HUES6 (cell line): ENCODE results near the gene CCDC174.

ENCODE experiments used
- H3K27ac ChIP-seq: 2 replicates; pipeline ENCODE4 v1.7.0; 2013; ENCODE audit warnings: low read depth, mild to moderate bottlenecking, low read length, inconsistent platforms
- H3K27me3 ChIP-seq: 2 replicates; pipeline ENCODE4 v1.6.1; 2013; ENCODE audit warnings: low read length; ENCODE audit not compliant: control insufficient read depth, insufficient read depth
- H3K36me3 ChIP-seq: 2 replicates; pipeline ENCODE4 v1.6.1; 2013; ENCODE audit warnings: low read length; ENCODE audit not compliant: control insufficient read depth, insufficient read depth
- H3K4me1 ChIP-seq: 2 replicates; pipeline ENCODE4 v1.6.1; 2013; ENCODE audit warnings: low read length; ENCODE audit not compliant: control insufficient read depth, insufficient read depth
- H3K4me3 ChIP-seq: 2 replicates; pipeline ENCODE4 v1.5.1; 2013; ENCODE audit warnings: low read depth, low read length
- H3K9ac ChIP-seq: one replicate; pipeline ENCODE4 v1.6.1; 2013; ENCODE audit warnings: mild to moderate bottlenecking, low read length
- H3K9me3 ChIP-seq: 2 replicates; pipeline ENCODE4 v1.6.1; 2013; ENCODE audit warnings: low read depth, low read length; ENCODE audit not compliant: control insufficient read depth, insufficient read depth

Gene CCDC174

DNA sequence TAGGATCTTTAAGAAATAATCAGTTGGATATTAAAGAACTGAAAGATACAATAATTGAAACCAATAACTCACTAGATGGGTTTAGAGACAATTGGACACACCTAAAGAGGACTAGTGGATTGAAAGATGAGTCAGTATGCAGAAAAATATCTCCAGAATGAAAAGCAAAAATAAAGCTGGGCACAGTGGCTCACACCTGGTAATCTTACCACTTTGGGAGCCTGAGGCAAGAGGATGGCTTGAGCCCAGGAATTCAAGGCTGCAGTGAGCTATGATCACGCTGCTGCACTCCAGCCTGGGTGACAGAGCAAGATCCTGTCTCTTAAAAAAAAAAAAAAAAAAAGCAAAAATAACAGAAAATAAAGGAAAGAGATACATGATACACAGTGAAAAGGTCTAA, 37.4 kb upstream of the CCDC174 start:
- no peak overlapping the region for H3K4me3 ChIP-seq
- no peaks in the 10 kb centered on the region for H3K27me3 ChIP-seq
- H3K9ac ChIP-seq, result no peak overlapping the region
- peaks cover 8% of the 10 kb centered on the region; the same call in 1 of the 2 replicates for H3K4me1 ChIP-seq
- H3K27ac ChIP-seq, result no peak overlapping the region
- H3K36me3 ChIP-seq, result no peaks in the 10 kb centered on the region
- no peaks in the 10 kb centered on the region for H3K9me3 ChIP-seq

DNA sequence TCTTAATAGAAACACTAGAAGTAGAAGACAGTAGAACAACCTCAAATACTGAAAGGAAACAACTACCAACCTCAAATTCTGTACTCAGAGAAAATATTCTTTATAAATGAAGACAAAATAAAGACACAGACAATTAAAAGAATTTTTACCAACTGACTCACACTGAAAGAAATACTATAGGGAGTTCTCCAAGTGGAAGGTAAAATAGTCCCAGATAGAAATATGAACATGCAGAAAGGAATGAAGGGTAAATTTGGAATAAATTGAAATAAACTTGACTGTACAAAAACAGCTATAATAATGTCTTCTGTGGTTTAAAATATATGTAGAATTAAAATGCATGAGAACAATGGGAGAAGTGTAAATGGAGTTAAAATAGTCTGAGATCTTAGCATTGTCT, 36.7 kb upstream of the CCDC174 start:
- Histone ChIP-seq H3K9me3 (no peaks in the 10 kb centered on the region), H3K27ac (no peak overlapping the region), H3K4me3 (no peak overlapping the region), H3K4me1 (peaks cover 8% of the 10 kb centered on the region; the same call in 1 of the 2 replicates), H3K36me3 (no peaks in the 10 kb centered on the region), H3K27me3 (no peaks in the 10 kb centered on the region), H3K9ac (no peak overlapping the region)

DNA sequence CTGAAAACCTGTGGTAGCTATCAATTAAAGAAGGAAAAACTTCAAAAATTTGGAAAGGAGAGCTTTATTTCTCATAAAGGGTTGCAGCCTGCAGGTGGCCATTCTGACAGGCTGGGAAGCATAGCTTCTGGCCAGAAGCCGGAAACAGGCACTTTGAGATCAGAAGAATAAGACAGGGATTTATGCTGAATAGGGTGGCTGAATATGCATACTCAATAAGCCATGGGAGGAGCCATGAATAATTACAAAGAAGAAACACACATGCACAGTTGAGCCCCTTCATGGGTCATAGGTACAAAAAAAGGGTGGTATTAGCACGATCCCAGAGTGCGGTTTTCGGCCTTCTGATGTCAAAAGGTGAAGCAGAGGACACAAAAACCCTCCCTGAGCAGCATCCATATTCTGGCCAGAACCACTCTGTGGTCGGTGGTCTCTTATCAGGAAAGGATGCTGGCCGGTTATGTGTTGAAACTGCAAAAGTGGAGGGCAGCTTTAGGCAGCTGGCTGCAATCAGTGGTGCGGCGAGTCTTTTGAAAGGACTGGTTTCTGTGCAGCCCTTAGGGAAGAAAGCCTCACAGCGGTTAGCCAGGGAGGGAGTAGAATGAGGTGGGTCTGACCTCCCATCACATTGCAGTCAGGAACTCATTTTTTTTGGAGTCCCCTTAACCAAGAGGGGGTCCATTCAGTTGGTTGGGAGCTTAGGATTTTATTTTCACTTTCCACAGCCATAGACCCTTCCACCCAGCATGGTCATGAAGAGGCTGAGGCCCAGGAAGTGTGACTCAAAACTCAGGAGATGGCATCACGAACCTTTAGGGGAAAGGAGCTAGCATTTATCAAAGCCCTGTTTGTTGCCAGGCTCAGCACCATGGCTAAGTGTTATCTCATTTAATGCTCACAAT, 34.7 kb upstream of the CCDC174 start:
- no peak overlapping the region for H3K4me3 ChIP-seq
- peaks cover 13% of the 10 kb centered on the region; the same call in 1 of the 2 replicates for H3K4me1 ChIP-seq
- no peaks in the 10 kb centered on the region for H3K27me3 ChIP-seq
- no peaks in the 10 kb centered on the region for H3K9me3 ChIP-seq
- no peak overlapping the region for H3K27ac ChIP-seq
- H3K9ac ChIP-seq, result no peak overlapping the region
- H3K36me3 ChIP-seq, result no peaks in the 10 kb centered on the region

DNA sequence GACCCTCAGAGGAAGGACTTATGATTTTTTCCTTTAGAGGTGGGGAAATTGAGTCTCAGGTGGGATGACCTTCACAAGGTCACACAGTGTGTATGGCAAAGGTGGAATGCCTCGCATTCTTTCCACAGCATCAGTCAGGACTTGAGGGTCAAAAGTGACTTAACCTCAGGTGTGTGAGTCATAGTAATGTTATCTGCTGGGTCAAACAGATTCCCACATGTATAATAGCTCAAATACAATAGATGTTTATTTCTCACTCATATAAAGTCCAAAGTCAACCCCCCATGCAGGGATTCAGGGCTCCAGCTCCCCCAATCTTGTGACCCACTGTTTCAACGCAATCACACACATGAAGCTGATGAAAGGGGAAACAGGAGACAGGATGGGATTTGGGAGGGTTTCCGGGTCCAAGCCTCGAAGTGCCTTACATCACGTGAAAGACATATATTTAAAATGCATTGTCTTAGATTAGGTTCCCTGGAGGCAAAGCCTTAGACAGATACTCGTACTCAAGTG, 34.0 kb upstream of the CCDC174 start:
- Histone ChIP-seq H3K27ac (no peak overlapping the region), H3K9ac (no peak overlapping the region), H3K36me3 (no peaks in the 10 kb centered on the region), H3K4me3 (no peak overlapping the region), H3K27me3 (no peaks in the 10 kb centered on the region), H3K4me1 (peaks cover 13% of the 10 kb centered on the region; the same call in 1 of the 2 replicates), H3K9me3 (no peaks in the 10 kb centered on the region)

DNA sequence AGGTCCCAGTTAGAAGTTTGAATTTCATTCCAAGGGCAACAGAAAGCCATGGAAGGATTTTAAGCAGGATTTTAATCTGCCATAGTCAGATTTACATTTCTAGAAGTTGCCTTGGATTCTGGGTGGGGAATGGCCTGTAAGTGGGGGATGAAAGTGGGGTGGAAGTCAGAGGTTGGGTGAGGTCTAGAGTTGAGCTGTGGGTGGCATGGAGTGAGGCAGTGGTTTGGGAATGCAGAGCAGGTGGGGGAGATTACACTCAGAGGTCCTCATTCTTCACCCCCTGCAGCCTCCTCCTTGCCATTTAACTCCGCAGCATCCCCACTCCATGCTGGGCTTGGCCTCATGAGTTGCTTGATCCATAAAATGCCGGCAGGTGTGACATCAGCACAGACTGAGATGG, 32.0 kb upstream of the CCDC174 start:
- no peak overlapping the region for H3K4me3 ChIP-seq
- no peaks in the 10 kb centered on the region for H3K27me3 ChIP-seq
- no peak overlapping the region for H3K27ac ChIP-seq
- H3K9ac ChIP-seq, result no peak overlapping the region
- no peaks in the 10 kb centered on the region for H3K36me3 ChIP-seq
- no peaks in the 10 kb centered on the region for H3K9me3 ChIP-seq
- peaks cover 13% of the 10 kb centered on the region; the same call in 1 of the 2 replicates for H3K4me1 ChIP-seq

DNA sequence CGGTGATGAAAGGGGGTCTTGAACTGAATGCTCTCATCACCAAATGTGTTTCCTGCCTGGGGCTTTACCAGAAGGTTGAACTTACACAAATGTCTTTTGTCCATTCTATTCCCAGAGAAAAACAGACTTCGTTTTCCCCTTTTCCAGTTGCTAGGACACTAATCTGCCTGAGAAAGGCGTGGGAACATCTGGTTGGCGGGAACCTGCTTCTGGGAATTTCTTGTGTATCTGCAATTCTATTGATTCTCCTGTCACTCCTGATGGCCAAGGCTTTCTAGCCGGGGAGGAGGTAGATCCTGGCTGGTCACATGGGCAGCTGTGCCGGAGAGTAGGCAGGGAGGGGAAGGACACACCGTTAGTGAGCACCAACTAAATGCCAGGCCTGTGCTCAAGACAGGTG, 31.1 kb upstream of the CCDC174 start:
- Histone ChIP-seq H3K27ac (no peak overlapping the region), H3K27me3 (no peaks in the 10 kb centered on the region), H3K9ac (no peak overlapping the region), H3K9me3 (no peaks in the 10 kb centered on the region), H3K4me1 (peaks cover 13% of the 10 kb centered on the region; the same call in 1 of the 2 replicates), H3K36me3 (no peaks in the 10 kb centered on the region), H3K4me3 (no peak overlapping the region)

DNA sequence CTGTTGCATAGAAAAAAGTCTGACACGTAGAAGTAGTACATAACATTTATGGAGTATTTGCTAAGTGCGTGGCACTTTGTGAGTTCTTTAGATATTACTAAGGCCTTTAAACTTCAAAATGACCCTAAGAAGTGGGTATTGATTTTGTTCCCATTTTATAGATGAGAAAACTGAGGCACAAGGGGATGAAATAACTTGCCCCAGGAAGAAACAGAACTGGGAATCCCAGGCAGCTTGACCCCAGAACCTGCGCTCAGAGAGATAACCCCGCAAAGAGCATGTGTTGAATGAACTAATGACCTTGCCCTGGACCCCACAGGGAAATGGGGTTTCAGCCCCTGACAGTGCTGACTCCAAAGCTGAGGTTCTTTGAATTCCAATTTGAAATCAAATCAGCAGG, 30.5 kb upstream of the CCDC174 start:
- H3K4me3 ChIP-seq, result no peak overlapping the region
- no peak overlapping the region for H3K9ac ChIP-seq
- H3K27me3 ChIP-seq, result no peaks in the 10 kb centered on the region
- H3K36me3 ChIP-seq, result no peaks in the 10 kb centered on the region
- peaks cover 13% of the 10 kb centered on the region; the same call in 1 of the 2 replicates for H3K4me1 ChIP-seq
- H3K27ac ChIP-seq, result no peak overlapping the region
- H3K9me3 ChIP-seq, result no peaks in the 10 kb centered on the region

DNA sequence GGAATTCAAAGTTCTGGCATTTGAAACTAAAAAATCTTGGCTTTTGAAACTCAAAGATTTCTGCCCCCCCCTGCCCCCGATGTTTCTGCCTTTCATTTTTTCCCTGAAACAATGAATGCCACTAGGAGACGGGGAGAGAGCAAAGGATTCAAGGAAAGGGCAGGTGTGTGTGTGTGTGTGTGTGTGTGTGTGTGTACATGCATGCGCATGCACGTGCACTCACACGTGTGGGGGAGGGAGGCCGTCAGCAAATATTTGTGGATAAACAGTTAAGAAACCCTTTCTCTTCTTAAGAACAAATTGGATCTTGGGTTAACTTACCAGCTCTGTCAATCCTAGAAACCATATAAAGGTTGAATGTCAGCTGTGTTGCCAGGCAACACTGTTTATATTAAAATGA, 29.2 kb upstream of the CCDC174 start:
- Histone ChIP-seq H3K36me3 (no peaks in the 10 kb centered on the region), H3K4me3 (no peak overlapping the region), H3K9ac (no peak overlapping the region), H3K4me1 (peaks cover 9% of the 10 kb centered on the region; the same call in 1 of the 2 replicates), H3K9me3 (no peaks in the 10 kb centered on the region), H3K27me3 (no peaks in the 10 kb centered on the region), H3K27ac (no peak overlapping the region)

DNA sequence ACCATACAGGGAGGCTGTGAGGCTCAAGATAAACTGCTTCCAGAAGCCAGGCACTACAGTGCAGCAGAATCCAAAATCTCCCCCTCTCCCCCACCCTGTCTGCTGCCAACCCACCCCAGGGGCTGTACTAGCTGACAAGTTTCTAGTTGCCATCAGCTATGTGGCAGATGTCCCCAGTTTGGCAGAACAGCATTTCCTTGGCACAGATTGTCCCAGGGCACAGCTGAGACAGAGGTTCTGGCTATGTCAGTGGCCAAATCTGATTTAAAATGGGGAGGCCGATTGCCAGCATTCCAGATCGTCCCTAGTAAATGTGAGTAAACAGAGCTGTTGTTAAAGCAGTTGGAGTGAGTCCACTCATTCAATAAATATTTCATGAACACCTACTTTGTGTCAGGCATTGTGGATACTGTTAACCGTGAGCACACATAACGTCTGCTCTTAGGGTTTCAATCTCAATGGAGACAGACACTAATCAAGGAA, 28.0 kb upstream of the CCDC174 start:
- peaks cover 8% of the 10 kb centered on the region; the same call in 1 of the 2 replicates for H3K9me3 ChIP-seq
- H3K27me3 ChIP-seq, result no peaks in the 10 kb centered on the region
- H3K4me3 ChIP-seq, result no peak overlapping the region
- H3K36me3 ChIP-seq, result no peaks in the 10 kb centered on the region
- H3K4me1 ChIP-seq, result peaks cover 9% of the 10 kb centered on the region; the same call in 1 of the 2 replicates
- no peak overlapping the region for H3K9ac ChIP-seq
- H3K27ac ChIP-seq, result no peak overlapping the region

DNA sequence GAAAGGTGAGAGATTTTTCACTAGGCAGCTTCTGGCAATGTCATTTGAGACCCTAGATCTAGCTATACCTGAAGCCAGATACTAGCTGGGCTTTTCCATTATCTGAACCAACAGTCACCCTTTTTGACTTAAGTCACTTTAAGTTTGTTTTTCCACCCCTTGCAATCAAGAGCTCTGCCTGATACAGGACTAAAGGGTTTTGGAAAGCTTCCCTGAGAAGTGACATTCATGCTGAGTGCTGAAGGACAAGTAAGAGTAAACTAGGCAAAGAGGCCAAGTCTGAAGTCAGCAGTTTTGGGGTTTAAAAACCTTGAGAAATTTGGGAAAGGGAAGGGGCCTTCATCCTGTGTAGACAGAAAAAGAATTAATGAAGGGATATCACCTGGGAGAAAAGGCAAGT, 27.1 kb upstream of the CCDC174 start:
- peaks cover 9% of the 10 kb centered on the region; the same call in 1 of the 2 replicates for H3K4me1 ChIP-seq
- no peaks in the 10 kb centered on the region for H3K36me3 ChIP-seq
- H3K9ac ChIP-seq, result no peak overlapping the region
- H3K27me3 ChIP-seq, result no peaks in the 10 kb centered on the region
- H3K9me3 ChIP-seq, result peaks cover 11% of the 10 kb centered on the region
- no peak overlapping the region for H3K4me3 ChIP-seq
- H3K27ac ChIP-seq, result no peak overlapping the region

DNA sequence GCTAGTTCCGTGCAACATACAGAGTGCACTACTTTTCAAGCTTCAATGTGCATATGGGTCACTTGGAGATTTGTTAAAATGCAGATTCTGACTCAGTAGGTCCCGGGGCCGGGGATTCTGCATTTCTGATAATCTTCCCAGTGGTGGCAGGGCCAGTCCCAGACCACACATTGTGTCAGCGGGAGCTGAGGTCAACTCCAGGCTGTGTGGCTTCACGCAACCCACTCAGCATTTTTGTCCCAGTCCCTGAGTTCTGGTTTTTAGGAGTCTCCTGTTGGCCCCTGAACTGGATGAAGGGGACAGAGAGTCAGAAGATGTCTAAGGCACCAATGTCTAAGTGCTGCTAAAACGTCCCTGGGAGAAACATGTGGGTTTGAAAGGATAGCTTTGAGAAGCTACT, 26.1 kb upstream of the CCDC174 start:
- Histone ChIP-seq H3K4me3 (no peak overlapping the region), H3K27ac (no peak overlapping the region), H3K4me1 (0 out of 2 replicates have a peak, but pooled peaks cover 3% of the 10 kb centered on the region), H3K36me3 (no peaks in the 10 kb centered on the region), H3K9me3 (peaks cover 11% of the 10 kb centered on the region), H3K27me3 (no peaks in the 10 kb centered on the region), H3K9ac (no peak overlapping the region)
